Measurements from ENCODE around the gene CPNE6.

CPNE6 gene

GRCh38 chr14:24113801-24114531, 42.6 kb downstream of the CPNE6 start:
- Histone ChIP-seq H3K36me3 (peaks cover 17 to 26% (median 21%) of the 10 kb centered on the region in 3 donors), H3K27ac (peak overlapping the region; percentile 95 to 98), H3K4me3 (peak overlapping the region; percentile 65 to 80), H3K4me1 (peaks cover 0 to 27% (median 18%) of the 10 kb centered on the region in 4 donors), H3K27me3 (no peaks in the 10 kb centered on the region), H3K9me3 (no peaks in the 10 kb centered on the region)
- DNase-seq, result peak; percentile 87 to 95
- intact Hi-C loops (cut with DNase I; ENCODE audit: low total_unique reads), result no loop called here
- TF ChIP-seq CTCF (IDR thresholded peaks at IDR 0.05), result no peak

- DNase-seq, result peak; percentile 99
- Histone ChIP-seq H3K27ac (peak within 1 kb of the TSS; percentile 95 to 98), H3K36me3 (peaks cover 25 to 34% (median 29%) of the 10 kb centered on the region in 3 donors), H3K4me1 (peaks cover 0 to 26% (median 17%) of the 10 kb centered on the region in 4 donors), H3K27me3 (no peaks in the 10 kb centered on the region), H3K9me3 (no peaks in the 10 kb centered on the region), H3K4me3 (peak within 1 kb of the TSS; percentile 65 to 80)
- TF ChIP-seq CTCF (IDR thresholded peaks at IDR 0.05), result peak in 1 of 2 experiments; percentile 14
- intact Hi-C loops (cut with DNase I; ENCODE audit: low total_unique reads), result no loop called here
Measured at GRCh38 chr14:24114532-24115421, 43.4 kb downstream of the CPNE6 start, which contains the start of the genes DCAF11 and NRL. Gene DCAF11 (plus strand): TSS chr14:24114777. CDS start chr14:24115595, 818 bp downstream. Gene NRL (minus strand): TSS chr14:24114949. CDS start chr14:24082848, 32,101 bp downstream.

- Histone ChIP-seq H3K4me3 (peak overlapping the region; percentile 65 to 80), H3K36me3 (peaks cover 33 to 42% (median 37%) of the 10 kb centered on the region in 3 donors), H3K4me1 (peaks cover 0 to 26% (median 17%) of the 10 kb centered on the region in 4 donors), H3K9me3 (no peaks in the 10 kb centered on the region), H3K27ac (peak overlapping the region; percentile 95 to 98), H3K27me3 (no peaks in the 10 kb centered on the region)
- intact Hi-C loops (cut with DNase I; ENCODE audit: low total_unique reads), result no loop called here
- no peak for DNase-seq
- TF ChIP-seq CTCF (IDR thresholded peaks at IDR 0.05), result no peak
Measured at GRCh38 chr14:24115422-24116127, 44.2 kb downstream of the CPNE6 start.

DNA sequence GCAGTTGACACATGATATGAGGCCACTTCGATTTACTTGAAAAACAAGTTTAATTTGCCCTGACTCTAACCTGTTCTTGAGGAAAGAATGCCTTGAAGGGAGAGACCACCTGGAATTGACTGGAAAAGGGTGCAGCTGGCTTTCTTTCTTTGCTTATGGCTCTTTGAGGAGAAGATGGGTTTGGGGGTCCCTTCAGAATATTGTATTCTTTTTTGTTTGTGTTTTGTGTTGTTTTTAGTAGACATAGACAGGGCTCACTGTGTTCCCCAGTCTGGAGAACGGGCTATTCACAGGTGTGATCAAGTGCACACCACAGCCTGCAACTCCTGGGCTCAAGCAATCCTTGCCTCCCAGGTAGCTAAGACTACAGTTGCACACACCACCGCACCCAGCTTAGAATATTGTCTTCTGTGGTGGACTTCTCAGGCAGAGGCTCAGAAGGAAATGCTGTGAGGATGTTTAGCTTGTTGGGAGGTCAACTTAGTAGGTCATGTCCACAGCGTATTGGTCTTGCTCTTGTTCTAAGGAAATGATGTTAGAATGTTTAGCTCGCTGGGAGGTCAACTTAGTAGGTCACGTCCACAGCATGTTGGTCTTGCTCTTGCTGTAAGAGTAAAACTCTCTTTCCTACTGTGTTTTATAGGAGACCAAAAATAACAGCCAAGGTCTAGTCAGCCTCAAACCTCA, 44.9 kb downstream of the CPNE6 start:
- Histone ChIP-seq H3K27me3 (no peaks in the 10 kb centered on the region), H3K9me3 (no peaks in the 10 kb centered on the region), H3K4me3 (peak overlapping the region; percentile 65 to 80), H3K27ac (peak overlapping the region; percentile 95 to 98), H3K4me1 (peaks cover 0 to 26% (median 17%) of the 10 kb centered on the region in 4 donors), H3K36me3 (peaks cover 40 to 49% (median 44%) of the 10 kb centered on the region in 3 donors)
- intact Hi-C loops (cut with DNase I; ENCODE audit: low total_unique reads), result no loop called here
- DNase-seq, result no peak
- TF ChIP-seq CTCF (IDR thresholded peaks at IDR 0.05), result no peak

All from tibial artery (tissue), 4 donors.